Fibroblast of peridontal ligament (primary cell): Measurements from ENCODE around the gene PHYKPL.
A peak's percentile ranks its signal among the peaks of the same experiment; 100 is the strongest.
"Not testable (repeated sequence)": the region's sequence is repeated elsewhere in the genome, so short reads cannot be mapped to it uniquely, and the experiment has no call there.

ENCODE experiments used
- DNase-seq: peaks from one replicate; pipeline ENCODE4 v3.0.0-alpha.2; 2010; ENCODE audit errors: extremely low read depth

The PHYKPL gene

DNA sequence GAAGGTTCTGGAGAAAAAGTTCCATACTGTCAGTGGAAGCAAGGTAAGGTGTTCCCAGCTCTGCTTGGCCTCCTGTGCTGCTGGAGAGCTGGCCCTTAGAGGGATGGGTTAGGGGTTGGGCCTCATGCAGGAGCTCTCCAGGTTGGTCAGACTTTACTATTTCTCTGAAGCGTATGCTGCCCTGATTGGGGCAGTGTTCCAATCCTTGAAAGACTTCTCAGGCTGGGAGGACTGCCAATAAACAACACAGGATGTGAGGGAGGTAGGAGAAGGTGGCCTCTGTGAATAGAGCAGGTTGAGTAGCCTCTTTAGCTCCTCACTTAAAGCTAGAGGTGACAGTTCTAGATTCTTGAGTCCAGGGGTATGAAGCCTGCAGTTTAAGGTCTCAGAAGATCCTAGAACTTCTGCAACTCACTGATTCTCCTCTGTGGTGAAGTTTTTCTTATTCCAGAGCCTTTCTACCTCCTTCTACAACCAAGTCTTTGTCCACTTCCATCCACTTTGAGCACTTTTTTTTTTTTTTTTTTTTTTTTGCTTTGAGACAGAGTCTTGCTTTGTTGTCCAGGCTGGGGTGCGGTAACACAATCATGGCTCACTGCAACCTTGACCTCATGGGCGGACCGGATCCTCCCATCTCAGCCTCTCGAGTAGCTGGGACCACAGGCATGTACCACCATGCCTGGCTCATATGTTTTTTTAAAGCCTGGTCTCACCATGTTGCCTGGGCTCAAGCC lies 25.3 kb downstream of the PHYKPL start:
- DNase-seq: no peak

DNA sequence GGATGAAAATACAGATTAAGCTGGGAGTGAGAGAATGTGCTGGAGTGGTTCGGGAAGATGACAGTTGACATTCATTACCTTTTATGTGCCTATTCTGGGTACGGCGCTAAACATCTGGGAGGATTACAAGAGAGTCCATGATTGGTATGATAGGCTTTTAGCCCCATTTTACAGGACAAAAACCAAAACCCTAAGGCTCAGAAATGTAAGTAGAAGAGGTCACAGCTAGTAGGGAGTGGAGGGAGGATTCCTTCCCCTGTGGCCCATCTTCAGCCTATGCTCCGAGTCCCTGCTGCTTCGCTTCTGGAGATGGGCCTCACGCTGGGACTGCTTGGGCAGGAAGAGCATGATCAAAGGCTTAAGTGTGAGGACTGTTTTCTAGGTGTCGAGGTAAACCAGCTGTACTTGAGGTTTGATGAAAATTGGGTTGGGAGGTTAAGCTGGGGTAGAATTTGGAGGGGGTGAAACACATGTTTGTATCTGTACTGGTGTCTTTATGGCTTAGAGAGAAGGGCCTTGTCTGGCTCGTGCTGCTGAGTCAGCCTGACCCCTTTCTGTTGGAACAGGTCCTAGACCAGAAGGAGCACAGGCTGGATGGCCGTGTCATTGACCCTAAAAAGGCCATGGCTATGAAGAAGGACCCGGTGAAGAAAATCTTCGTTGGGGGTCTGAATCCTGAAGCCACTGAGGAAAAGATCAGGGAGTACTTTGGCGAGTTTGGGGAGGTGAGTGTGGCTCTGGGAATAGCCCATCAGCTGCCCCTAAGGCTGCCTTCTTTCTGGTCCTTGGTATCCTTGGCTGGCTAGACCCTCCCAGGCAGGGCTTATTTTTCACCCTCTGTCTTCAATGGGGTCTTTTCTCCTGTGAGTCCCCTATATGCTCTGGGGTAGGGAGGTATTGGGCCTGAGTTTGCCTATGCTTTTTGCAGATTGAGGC lies 26.2 kb downstream of the PHYKPL start:
- no peak for DNase-seq

DNA sequence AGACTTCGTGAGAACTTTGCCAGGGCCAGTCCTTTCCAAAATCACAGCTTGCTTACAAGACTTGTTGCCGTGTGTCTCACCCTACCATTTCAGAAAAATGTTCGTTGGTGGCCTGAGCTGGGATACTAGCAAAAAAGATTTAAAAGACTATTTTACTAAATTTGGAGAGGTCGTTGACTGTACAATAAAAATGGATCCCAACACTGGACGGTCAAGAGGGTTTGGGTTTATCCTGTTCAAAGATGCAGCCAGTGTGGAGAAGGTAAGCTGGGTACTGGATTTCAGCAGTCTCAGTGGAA lies 26.9 kb downstream of the PHYKPL start:
- DNase-seq: no peak

DNA sequence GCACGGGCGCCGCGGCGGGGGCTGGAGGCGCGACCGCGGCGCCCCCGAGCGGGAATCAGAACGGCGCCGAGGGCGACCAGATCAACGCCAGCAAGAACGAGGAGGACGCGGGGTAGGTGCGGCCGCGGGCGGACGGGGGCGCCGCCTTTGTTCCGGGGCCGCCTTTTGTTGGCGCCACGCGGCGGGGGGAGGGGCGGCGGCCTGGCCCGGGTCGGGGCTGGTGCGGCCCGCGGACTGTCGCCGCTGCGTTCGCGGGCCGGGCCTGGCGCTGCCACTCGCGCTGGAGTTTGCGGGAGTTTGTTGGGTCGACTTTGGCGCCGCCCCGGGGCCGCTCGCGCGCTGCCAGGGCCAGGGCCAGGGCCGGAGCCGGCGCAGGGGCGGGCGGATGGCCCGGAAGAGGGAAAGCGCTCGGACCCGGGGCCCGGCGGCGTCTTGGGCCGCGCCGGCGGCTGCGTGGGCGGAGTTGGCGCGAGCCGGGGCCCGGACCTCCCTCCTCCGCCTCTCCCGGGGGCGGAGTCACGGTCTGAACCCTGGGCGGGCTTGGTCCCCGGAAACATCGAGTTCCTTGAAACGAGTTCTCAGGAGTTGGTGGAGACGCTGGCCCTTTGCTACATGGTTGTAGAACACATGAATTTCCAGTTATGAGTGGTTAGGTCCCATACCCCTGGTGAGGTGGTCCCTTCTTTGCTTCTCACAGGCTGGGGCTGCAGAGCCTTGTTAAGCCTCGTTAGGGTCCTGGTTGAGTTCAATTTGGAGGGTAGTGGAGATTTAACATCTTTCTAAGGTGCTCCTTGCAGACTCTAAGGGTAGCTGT lies 27.5 kb downstream of the PHYKPL start:
- DNase-seq: peak; percentile 60

DNA sequence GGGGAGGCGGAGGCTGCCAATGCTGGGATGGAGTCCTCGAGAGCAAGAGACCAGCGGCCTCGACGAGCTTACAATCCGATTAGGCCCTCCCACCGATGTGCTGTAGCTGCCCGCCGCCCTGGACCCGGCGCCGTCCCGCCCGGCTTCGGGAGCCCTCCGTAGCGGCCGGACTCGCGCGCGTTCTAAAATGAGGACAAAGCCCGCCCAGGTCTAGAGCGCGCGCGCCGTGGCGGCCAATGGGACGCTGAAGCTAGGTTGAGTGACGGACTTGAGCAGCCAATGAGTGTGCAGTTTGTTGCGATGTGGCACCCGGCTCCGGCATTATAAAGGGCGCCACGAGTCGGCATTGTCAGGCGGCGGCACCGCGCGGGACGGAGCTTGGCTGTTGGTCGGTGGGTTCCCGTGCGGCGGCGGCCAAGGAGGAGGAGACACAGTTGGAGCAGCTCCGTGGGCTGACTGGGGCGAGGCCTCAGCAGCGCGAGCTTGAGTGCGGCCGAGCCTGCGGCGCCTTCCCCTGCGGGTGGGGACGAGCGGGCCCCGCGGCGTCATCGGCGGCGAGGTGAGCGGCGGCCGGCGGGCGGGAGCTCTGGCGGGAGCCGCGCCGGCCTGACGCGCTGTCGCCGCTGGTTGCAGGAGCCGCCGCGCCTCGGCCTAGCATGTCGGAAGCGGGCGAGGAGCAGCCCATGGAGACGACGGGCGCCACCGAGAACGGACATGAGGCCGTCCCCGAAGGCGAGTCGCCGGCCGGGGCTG lies 28.2 kb downstream of the PHYKPL start, which contains the start of gene HNRNPAB:
Gene HNRNPAB, plus strand, starts transcription at position 352 of the 753 bp plus-strand sequence. Its CDS starts 305 bp downstream, at position 657.
- peak; percentile 96 for DNase-seq

DNA sequence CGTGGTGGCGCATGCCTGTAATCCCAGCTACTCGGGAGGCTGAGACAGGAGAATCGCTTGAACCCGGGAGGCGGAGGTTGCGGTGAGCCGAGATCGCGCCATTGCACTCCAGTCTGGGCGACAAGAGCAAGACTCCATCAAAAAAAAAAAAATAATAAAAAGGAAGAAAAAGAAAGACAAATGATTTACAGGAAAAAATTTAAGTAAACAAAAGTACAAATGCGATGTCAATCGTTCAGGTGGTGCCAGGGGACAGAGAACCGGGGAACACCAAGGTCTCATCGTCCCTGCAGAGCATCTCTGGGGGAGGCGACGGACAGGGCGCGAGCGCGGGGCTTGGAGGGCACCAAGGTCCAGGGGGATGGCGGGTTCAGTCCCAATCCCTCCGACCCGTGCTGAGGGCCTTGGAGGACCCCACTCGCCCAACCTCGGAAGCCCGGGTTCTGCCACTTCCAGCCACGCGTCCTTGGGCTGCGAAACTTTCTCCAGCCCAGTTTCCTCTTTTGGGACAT lies 28.9 kb downstream of the PHYKPL start:
- no peak for DNase-seq

DNA sequence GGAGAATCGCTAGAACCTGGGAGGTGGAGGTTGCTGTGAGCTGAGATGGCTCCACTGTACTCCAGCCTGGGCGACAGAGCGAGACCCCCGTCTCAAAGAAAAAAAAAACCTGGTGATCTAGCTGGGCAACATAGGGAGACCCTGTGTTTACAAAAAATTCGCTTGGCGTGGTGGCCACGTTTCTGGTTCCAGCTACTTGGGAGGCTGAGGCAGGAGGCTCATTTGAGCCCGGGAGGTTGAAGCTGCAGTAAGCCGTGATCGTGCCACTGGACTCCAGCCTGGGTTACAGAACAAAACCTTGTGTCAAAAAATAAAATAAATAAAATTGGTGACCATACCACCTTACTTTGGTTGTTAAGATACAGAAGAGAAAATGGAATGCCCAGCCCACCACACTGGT lies 30.1 kb downstream of the PHYKPL start:
- DNase-seq: no peak

DNA sequence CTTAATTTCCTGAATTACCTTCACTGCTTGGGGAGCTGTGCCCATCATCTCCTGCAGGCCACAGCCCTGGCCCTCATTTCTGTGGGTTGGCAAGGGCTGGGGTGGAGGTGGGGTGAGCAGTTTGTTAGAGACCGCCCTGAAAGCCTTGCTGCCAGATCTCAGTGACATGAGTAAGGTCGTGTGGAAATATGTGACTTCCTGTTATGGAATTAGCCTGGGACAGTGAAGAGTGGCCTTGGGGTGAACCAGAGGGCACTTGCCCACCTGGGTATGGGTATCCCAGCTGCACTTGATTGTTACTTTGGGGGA lies 30.7 kb downstream of the PHYKPL start:
- no peak for DNase-seq

DNA sequence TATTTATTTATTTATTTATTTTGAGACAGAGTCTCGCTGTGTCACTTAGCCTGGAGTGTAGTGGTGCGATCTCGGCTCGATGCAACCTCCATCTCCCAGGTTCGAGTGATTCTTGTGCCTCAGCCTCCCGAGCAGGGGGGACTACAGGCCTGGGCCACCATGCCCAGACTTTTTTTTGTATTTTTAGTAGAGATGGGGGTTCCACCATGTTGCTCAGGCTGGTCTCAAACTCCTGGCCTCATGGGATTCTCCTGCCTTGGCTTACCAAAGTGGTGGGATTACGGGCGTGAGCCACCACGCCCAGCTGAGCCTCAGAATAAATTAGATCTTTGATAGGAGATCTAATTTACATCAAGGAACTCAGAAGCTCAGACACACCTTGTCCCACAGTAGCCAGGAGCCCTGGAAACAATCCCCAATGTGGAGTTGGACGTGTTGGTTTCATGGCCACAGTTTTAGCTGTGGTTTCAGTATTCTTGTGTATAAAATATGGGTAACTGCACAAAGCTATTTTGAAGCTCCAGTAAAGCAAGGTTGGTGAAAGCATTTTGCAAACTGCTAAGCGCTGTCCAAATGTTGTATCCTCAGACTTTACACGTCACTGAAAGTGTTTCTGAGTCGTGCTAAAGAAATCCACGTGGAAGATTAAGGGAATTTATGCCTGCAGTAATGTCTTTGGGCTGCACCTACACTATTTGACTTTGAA lies 31.2 kb downstream of the PHYKPL start:
- no peak for DNase-seq

DNA sequence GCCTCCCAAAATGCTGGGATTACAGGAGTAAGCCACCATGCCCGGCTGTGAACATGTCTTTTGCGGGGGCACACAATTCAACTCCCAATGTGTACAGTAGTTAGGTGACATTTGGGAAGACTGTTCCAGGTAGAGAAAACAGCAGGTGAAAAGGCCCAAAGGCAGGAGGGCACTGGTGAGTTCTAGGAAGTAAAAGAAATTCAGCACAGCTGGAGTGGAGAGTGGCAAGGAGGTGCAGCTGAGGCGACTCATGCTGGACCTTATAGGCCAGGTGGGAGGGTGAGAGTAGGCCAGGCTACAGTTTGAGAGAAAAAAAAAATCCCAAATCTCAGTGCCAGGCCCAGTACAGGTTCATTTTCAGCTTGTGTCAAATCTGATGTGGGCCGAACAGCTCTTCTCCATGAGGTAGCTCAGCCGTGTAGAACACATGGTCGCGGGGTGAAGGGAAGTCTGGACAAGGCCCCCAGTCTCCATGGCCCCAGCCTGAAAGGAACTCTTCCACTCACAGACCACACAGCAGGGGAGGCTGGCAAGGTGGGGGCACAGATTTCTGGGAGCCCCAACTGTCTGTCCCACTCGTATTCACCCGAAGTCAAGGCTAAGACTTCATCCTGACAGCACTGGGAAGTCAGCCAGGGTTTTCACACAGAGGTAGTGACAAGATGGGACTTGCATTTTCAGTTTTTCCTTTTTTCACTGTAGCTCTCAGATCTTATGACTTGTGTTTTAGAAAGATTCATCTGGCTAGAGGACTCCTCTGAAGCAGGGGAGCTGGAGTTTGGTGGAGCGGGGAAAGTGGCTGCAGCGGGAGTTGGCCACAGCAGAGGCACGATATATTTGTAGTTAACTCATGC lies 32.8 kb downstream of the PHYKPL start:
- DNase-seq: no peak

DNA sequence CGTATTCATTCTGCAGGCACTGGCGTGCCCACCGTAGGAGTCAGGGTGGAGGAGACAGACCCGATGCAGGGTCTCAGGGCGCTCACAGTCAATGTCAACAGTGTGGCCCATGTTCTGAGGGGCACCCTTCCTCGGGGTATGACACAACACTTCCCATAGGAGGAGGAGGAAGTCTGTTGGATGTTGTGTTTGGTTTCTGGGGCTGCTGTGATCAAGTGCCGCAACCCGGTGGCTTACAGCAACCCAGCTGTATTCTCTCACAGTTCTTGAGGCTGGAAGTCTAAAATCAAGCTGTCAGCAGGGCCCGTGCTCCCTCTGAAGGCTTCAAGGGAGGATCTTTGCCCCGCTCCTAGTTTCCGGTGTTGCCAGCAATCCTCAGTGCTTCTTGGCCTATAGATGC lies 33.9 kb downstream of the PHYKPL start:
- no peak for DNase-seq

DNA sequence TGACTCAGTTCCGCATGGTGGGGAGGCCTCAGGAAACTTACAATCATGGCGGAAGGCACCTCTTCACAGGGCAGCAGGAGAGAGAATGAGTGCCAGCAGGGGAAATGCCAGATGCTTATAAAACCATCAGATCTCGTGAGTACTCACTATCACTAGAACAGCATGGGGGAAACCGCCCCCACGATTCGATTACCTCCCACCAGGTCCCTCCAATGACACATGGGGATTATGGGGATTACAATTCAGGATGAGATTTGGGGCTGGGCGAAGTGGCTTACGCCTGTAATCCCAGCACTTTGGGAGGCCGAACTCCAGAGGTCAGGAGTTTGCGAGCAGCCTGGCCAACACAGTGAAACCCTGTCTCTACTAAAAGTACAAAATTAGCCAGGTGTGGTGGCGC lies 34.5 kb downstream of the PHYKPL start:
- DNase-seq: not testable (repeated sequence)

DNA sequence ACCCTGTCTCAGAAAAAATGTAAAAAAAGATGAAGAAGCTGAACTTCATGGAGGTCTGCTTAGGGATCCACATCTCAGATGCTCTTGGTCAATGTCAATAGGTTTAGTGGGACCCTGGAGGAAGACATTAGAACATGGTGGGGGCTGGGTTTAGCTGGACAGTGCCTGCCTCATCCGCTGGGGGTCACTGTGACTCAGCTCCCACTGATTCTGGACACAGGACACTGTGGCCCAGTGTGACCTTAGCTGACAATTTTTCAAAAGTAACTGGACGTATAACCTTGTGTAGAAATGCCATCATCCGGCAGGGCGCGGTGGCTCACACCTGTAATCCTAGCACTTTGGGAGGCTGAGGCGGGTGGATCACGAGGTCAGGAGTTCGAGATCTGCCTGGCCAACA lies 35.6 kb downstream of the PHYKPL start:
- DNase-seq: no peak

DNA sequence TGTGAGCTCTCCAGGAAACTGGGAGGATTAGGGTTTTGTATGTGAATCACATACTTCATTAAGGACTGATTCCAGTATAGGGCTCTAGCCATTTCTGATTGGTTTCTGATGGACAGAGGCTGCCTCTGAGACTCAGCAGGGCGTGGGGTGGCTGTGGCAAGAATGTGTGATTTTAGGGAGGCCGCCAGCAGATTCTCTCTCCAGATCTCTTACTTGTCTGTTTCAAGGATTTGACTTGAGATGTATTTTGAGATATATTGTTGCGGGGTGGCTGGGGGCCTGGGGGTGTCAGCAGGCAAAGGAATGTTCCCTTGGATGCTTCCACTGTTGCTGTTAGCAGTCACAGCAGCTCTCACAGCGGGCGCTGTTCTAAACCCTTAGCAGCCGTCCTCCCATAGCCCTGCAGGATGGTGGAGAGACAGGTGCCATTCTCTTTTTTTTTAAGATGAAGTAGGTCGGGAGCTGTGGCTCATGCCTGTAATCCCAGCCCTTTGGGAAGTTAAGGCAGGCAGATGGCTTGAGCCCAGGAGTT lies 36.3 kb downstream of the PHYKPL start:
- DNase-seq: no peak

DNA sequence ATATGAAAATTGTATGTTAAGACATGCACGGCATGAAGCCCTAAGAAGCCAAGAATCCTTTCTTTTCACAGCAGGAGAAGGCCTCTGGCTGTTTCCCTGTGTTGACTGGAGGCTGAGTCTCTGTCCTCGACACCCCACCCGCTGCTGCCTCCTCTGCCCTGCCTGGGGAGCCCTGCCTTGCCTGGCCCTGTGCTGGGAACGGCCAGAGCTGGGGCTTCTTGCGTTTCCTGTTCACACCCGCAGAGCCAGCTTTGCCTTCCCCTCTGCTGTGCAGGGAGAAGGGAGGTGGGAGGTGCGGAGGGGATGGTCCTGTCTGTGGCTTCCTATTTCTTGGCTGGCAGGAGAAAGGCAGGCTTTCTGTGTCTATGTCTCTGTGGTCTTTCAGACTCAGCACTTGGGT lies 38.6 kb downstream of the PHYKPL start:
- no peak for DNase-seq

DNA sequence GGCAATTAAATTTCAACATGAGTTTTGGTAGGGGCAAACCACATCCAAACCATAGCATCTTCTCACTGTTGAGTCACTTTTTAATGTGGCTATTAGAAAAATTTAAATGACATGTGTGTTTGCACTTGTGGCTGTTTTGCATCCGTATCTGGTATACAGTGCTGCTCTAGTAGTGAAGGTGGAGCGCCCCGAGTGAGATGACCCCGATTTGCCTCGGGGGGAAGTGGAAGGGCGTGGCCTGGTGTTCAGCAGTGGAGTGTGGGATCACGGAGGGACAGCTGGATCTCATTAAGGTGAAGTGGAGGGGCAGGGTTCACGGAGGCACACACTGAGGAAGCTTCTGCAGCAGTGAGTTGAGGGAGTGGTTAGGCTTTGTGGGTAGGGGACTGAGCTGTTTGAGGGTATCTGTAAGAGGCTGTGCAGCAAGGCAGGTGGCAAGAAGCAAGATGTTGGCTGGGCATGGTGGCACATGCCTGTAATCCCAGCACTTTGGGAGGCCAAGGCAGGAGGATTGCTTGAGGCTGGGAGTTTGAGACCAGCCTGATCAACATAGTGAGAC lies 39.3 kb downstream of the PHYKPL start:
- DNase-seq: no peak

DNA sequence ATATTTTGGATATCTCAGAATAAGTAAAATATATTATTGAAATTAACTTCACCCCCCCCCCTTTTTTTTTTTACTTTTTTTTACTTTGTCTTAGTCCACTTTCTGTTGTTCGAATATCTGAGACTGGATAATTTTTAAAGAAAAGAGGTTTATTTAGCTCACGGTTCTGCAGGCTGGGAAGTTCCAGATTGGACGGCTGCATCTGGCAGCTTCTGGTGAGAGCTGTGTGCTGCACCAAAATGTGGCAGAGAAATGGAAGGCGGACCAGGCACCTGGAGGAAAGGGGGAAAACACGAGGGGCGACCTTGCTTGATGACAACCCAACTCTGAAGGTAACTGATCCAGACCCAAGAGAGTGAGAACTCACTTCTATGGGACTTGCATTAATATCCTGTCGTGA lies 39.8 kb downstream of the PHYKPL start:
- DNase-seq: no peak

DNA sequence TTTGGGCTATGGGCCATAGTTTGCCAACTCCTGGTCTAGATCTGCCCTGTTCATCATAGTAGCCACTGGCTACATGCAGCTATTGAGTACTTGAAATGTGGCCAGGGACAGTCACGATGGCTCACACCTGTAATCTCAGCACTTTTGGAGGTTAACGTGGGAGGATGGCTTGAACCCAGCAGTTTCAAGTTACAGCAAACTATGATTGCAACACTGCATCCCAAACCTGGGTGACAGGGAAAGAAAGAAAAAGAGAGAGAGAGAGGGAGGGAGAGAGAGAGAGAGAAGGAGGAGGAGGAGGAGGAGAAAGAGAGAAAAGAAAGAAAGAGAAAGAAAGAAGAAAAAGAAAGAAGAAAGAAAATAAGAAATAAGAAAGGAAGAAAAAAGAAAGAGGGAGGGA lies 40.4 kb downstream of the PHYKPL start:
- DNase-seq: no peak

DNA sequence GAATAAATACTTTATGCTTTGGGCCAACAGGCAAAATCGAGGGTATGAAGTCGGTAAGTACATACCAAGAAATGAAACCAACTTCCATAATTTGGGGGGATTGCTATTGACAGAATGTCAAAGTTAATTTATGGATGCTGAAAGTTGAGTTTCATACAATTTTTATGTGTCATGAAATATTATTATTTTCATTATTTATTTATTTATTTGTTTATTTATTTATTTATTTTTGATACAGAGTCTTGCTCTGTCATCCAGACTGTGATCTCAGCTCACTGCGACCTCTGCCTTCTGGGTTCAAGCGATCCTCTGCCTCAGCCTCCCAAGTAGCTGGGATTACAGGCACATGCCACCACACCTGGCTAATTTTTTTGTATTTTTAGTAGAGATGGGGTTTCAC lies 40.9 kb downstream of the PHYKPL start:
- no peak for DNase-seq
